ENCODE measurements around the gene LYSMD4.

The LYSMD4 gene

GRCh38 chr15:99729920-99730319 lies 3.3 kb downstream of the LYSMD4 start:
- no peak for DNase-seq

GRCh38 chr15:99729327-99729726 lies 3.9 kb downstream of the LYSMD4 start:
- no peak for DNase-seq

GRCh38 chr15:99728916-99729315 lies 4.3 kb downstream of the LYSMD4 start:
- DNase-seq, result no peak

- DNase-seq, result no peak
Measured at GRCh38 chr15:99727733-99728132, 5.5 kb downstream of the LYSMD4 start.

GRCh38 chr15:99727330-99727729 lies 5.9 kb downstream of the LYSMD4 start:
- DNase-seq, result no peak

- DNase-seq, result no peak
Measured at GRCh38 chr15:99726333-99726732, 6.9 kb downstream of the LYSMD4 start.

GRCh38 chr15:99722406-99722805 lies 10.8 kb downstream of the LYSMD4 start:
- no peak for DNase-seq

GRCh38 chr15:99721896-99722295 lies 11.3 kb downstream of the LYSMD4 start:
- no peak for DNase-seq

- no peak for DNase-seq
Measured at GRCh38 chr15:99721104-99721778, 12.0 kb downstream of the LYSMD4 start.

GRCh38 chr15:99720533-99720932 lies 12.7 kb downstream of the LYSMD4 start:
- no peak for DNase-seq

- no peak for DNase-seq
Measured at GRCh38 chr15:99719096-99719541, 14.1 kb downstream of the LYSMD4 start.

- DNase-seq, result no peak
Measured at GRCh38 chr15:99718421-99718820, 14.8 kb downstream of the LYSMD4 start.

- no peak for DNase-seq
Measured at GRCh38 chr15:99717161-99718009, 15.9 kb downstream of the LYSMD4 start.

GRCh38 chr15:99716540-99717095 lies 16.6 kb downstream of the LYSMD4 start:
- no peak for DNase-seq

GRCh38 chr15:99712415-99712814 lies 20.8 kb downstream of the LYSMD4 start:
- DNase-seq, result no peak

- DNase-seq, result no peak
Measured at GRCh38 chr15:99711625-99712024, 21.6 kb downstream of the LYSMD4 start.

- DNase-seq, result no peak
Measured at GRCh38 chr15:99709243-99709986, 23.8 kb downstream of the LYSMD4 start.

GRCh38 chr15:99708563-99708962 lies 24.7 kb downstream of the LYSMD4 start:
- DNase-seq, result no peak

- DNase-seq, result no peak
Measured at GRCh38 chr15:99707473-99708270, 25.6 kb downstream of the LYSMD4 start.

GRCh38 chr15:99706557-99707303 lies 26.5 kb downstream of the LYSMD4 start:
- DNase-seq, result no peak

- peak; percentile 45 for DNase-seq
Measured at GRCh38 chr15:99704444-99704838, 28.8 kb downstream of the LYSMD4 start.
